Astrocyte of the cerebellum (primary cell): ENCODE results near the gene FRAS1.

ENCODE experiments used
- DNase-seq: peaks from one replicate; pipeline ENCODE4 v3.0.0-alpha.2; 2011; ENCODE audit warnings: low read depth
- H3K4me3 ChIP-seq: 2 replicates; pipeline ENCODE4 v1.5.1; 2011; ENCODE audit warnings: mild to moderate bottlenecking, low read depth, low read length, moderate library complexity
- in situ Hi-C: cut with HindIII; loops from 2 replicates; pipeline ENCODE4 v1.10.0; 2017; ENCODE audit warnings: low sequenced_read_pairs
- TF ChIP-seq, protein P1 (sequence below): IDR thresholded peaks from 2 replicates; pipeline ENCODE4 v1.5.1; 2012; ENCODE audit warnings: low read length, low read depth, moderate library complexity, mild to moderate bottlenecking; ENCODE audit errors: missing control alignments

FRAS1 gene

DNA sequence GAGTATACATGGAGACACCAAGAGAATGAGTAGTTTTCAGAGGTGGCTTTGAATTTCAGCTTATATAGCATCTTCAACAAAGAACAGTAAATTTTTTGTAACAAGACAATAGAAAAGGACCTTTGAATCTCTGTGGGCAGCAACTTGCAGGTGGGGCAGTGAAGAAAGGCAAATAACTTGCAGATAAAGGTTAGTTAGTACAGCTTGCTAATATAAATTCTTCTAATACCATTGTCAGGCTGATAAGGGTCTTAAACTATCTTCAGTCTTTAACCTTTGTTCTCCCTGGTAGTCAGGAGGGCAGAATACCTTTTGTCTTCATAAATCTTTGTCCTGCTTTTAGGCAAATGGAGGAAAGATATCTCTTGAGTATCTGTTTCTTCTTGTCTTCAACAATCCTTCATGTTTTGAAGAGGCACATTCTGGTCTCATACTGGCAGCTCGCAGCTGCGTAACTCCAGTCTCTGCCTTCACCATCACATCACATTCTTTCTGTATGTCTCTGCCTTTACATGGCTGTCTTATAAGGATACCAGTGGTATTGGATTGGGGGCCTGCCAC, 510.5 kb downstream of the FRAS1 start:
- TF ChIP-seq, protein P1, sequence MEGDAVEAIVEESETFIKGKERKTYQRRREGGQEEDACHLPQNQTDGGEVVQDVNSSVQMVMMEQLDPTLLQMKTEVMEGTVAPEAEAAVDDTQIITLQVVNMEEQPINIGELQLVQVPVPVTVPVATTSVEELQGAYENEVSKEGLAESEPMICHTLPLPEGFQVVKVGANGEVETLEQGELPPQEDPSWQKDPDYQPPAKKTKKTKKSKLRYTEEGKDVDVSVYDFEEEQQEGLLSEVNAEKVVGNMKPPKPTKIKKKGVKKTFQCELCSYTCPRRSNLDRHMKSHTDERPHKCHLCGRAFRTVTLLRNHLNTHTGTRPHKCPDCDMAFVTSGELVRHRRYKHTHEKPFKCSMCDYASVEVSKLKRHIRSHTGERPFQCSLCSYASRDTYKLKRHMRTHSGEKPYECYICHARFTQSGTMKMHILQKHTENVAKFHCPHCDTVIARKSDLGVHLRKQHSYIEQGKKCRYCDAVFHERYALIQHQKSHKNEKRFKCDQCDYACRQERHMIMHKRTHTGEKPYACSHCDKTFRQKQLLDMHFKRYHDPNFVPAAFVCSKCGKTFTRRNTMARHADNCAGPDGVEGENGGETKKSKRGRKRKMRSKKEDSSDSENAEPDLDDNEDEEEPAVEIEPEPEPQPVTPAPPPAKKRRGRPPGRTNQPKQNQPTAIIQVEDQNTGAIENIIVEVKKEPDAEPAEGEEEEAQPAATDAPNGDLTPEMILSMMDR, result no peak
- no peak for DNase-seq
- in situ Hi-C loops, result no loop called here
- no peak overlapping the region for H3K4me3 ChIP-seq

- H3K4me3 ChIP-seq, result no peak overlapping the region
- DNase-seq, result no peak
- TF ChIP-seq, protein P1, result no peak
- in situ Hi-C loops, result no loop called here
These were observed 511.6 kb downstream of the FRAS1 start for GRCh38 chr4:78568640-78569305.

GRCh38 chr4:78569306-78569821, 512.2 kb downstream of the FRAS1 start:
- DNase-seq, result peak; percentile 67
- no peak overlapping the region for H3K4me3 ChIP-seq
- in situ Hi-C loops, result no loop called here
- TF ChIP-seq, protein P1, result no peak

DNA sequence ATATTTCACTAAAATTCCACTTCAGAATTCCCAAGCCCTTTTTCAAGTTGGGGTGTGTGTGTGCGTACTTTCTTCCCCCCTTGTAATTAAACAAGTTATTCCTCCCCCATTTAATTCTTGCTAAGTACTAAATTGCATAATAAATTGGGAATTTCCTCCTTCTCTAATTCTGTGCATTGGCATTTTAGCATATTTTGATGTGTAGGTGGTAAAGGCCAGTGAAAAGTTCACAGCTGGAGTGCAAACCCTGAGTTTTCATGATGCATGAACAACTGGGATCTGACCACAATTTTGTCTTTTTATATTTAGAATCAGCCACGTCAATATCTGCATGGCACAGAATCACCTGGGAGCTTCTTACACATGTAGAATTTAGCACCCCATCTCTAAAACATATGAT, 513.0 kb downstream of the FRAS1 start:
- H3K4me3 ChIP-seq, result no peak overlapping the region
- TF ChIP-seq, protein P1, result no peak
- in situ Hi-C loops, result no loop called here
- no peak for DNase-seq

DNA sequence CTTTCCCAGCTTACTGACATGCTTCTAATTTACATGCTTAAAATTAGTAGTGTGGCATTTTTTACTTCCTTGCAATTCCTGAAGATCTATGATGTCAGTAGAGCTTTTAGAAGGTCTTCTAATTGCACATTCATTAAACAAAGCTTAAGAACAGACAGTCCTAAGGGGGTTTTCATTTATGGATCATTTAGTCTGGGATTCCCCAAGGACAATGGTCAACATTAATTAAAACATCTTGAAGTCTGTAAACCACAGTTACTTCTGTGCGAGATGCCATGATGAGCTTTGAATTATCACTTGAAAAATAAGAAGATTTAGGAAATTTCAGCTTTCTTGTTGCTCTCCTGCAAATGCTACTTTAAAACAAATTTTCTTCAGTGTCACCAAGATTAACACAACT, 514.7 kb downstream of the FRAS1 start:
- in situ Hi-C loops, result no loop called here
- no peak for DNase-seq
- TF ChIP-seq, protein P1, result no peak
- no peak overlapping the region for H3K4me3 ChIP-seq

- DNase-seq, result no peak
- in situ Hi-C loops, result no loop called here
- H3K4me3 ChIP-seq, result no peak overlapping the region
- TF ChIP-seq, protein P1, result no peak
These were observed 521.7 kb downstream of the FRAS1 start for GRCh38 chr4:78578674-78579425.
